Measurements from ENCODE around the gene CTAG1A.
"Not testable (repeated sequence)": the region's sequence is repeated elsewhere in the genome, so short reads cannot be mapped to it uniquely, and the experiment has no call there.

The CTAG1A gene

DNA sequence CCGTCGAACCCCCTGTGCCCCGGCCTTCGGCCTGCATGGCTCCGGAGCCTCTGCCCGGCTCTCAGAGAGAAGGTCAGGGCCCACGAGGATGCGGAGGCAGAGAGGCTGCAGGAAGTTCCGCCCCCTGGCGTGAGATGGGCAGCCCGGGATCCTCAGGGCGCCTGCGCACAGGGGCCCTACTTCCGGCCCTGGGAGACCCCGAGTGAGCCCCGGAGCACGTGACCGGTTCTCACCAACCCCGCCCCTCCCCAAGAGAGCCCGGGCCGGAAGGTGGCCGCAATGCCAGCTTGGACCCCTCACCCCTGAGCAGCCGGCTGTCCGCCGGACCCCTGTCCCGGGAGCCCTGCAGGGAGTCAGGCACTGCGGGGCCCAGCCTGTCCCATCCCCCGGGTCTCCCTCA is 34.2 kb downstream of the CTAG1A start, which contains the start of gene CTAG1B:
TSS of gene CTAG1B (minus strand) at position 101 of the 400 bp plus-strand sequence. CDS start at position 37, 64 bp downstream.
- DNase-seq (ENCODE audit: low read depth) = not testable (repeated sequence)

DNA sequence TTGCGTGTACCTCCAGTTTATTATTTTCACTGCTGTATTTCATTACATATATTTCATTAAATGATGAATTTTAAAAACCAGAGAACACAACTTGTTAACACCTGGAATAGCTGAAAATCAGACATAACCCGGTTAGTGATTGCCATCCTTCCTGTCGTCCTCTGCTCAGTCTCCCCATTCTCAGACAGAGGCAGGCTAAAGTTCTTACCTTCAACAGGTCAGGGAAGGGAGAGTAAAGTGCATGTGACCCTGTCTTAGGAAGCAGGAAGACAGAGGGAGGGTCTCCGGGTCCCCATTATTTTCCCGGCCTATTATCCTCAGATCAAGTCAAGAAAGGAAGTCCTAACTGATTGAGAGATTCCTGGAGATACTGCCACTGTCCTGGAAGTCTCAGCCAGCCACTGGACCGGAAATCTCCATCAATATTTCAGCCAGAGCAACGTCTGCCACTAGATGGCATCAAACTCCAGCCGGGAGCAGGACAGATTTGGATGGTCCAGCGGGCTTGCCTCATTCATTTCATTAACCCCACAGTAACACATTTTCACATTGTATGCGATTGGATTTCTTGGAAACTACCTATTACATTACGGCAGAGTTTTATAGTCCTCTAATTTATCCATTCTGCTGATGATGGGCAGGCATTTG is 36.0 kb downstream of the CTAG1A start:
- DNase-seq (ENCODE audit: low read depth) = not testable (repeated sequence)

- DNase-seq (ENCODE audit: low read depth) = not testable (repeated sequence)
Observed at GRCh38 chrX:154628960-154629359, 44.0 kb downstream of the CTAG1A start.

DNA sequence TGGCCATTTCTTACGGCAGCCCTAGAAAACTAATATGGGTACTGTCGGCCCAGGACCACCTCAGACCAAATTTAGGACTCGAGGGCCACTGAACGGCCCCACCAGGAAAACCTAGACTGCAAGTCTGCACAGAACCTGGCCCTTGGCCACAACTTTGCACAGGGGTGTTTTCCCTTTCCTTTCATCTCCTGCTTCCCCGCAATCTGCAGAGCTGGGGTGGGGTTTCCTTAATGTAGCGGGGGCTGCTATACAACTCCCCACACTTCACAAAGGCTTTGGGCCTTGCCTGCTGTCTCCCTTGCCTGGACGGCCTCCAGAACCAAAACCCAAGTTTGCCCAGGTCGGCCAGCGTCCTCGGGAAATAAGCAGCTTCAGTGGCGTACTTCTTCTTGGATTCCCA is 46.0 kb downstream of the CTAG1A start:
- not testable (repeated sequence) for DNase-seq (ENCODE audit: low read depth)

GRCh38 chrX:154633661-154634060 is 48.7 kb downstream of the CTAG1A start:
- not testable (repeated sequence) for DNase-seq (ENCODE audit: low read depth)

Data from stimulated activated CD4-positive, alpha-beta T cell treated with anti-CD3 and anti-CD28 coated beads, Interleukin-2, amount 100 ng/mL, for 4 hours (primary cell).